Measurements from ENCODE around the gene LIPC.

The LIPC gene

GRCh38 chr15:58467121-58467721 is 35.4 kb downstream of the LIPC start:
- no peaks in the 10 kb centered on the region for H3K27me3 ChIP-seq (ENCODE audit: insufficient read depth, low read depth)
- no peak overlapping the region for H3K4me3 ChIP-seq (IDR thresholded peaks at IDR 0.05; ENCODE audit: insufficient read depth, low read depth, low read length)
- TF ChIP-seq, protein P1, sequence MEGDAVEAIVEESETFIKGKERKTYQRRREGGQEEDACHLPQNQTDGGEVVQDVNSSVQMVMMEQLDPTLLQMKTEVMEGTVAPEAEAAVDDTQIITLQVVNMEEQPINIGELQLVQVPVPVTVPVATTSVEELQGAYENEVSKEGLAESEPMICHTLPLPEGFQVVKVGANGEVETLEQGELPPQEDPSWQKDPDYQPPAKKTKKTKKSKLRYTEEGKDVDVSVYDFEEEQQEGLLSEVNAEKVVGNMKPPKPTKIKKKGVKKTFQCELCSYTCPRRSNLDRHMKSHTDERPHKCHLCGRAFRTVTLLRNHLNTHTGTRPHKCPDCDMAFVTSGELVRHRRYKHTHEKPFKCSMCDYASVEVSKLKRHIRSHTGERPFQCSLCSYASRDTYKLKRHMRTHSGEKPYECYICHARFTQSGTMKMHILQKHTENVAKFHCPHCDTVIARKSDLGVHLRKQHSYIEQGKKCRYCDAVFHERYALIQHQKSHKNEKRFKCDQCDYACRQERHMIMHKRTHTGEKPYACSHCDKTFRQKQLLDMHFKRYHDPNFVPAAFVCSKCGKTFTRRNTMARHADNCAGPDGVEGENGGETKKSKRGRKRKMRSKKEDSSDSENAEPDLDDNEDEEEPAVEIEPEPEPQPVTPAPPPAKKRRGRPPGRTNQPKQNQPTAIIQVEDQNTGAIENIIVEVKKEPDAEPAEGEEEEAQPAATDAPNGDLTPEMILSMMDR (conservative IDR thresholded peaks at IDR 0.05; ENCODE audit: low read depth, low read length) = no peak
- no peak overlapping the region for H2AFZ ChIP-seq (ENCODE audit: low read depth)
- no peak overlapping the region for H3K27ac ChIP-seq
- H3K79me2 ChIP-seq (ENCODE audit: insufficient read depth, low read depth) = no peaks in the 10 kb centered on the region
- peaks cover 99% of the 10 kb centered on the region for H3K4me1 ChIP-seq (ENCODE audit: low read depth, poor library complexity, severe bottlenecking)
- H3K36me3 ChIP-seq (ENCODE audit: insufficient read depth) = no peaks in the 10 kb centered on the region
- 0 out of 2 replicates have a peak overlapping the region, but pooled peaks have one; percentile 86 for H3K4me2 ChIP-seq
- H4K20me1 ChIP-seq (ENCODE audit: insufficient read depth) = no peaks in the 10 kb centered on the region
- H3K9ac ChIP-seq = no peak overlapping the region

DNA sequence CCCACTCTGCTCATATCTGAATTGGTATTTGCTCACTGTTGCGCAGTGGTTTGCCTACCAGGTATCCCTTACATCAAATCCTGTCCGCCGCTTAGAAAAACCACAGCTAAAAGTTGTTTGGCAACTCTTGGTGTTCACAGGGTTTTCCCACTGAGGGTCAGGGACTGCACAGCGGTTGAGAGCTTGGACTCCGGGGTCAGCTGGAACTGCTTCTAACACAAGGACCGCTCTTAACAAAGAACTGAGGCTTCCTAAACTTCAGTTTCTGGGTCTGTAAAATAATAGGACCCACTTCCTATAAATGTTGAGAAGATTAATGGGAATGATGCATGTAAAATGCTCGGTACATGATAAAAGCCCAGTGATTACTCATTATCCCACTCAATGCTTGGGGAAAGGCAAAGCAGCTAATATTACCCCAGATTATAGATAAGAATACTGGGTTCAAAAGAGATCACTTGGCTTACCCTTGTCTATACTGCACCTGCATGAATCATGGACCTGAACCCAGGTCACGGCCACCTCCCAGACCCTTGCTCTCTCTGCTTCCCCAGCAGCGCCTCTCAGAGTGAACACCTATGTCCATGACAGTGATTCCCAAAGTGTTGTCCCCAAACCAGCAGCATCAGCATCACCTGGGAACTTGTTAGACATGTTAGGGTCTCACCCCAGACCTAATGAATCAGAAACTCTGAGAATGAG is 36.1 kb downstream of the LIPC start:
- TF ChIP-seq, protein P1 (conservative IDR thresholded peaks at IDR 0.05; ENCODE audit: low read depth, low read length) = no peak
- no peaks in the 10 kb centered on the region for H3K27me3 ChIP-seq (ENCODE audit: insufficient read depth, low read depth)
- H4K20me1 ChIP-seq (ENCODE audit: insufficient read depth) = no peaks in the 10 kb centered on the region
- H3K9ac ChIP-seq = no peak overlapping the region
- H3K4me1 ChIP-seq (ENCODE audit: low read depth, poor library complexity, severe bottlenecking) = peaks cover 99% of the 10 kb centered on the region
- H3K36me3 ChIP-seq (ENCODE audit: insufficient read depth) = no peaks in the 10 kb centered on the region
- no peak overlapping the region for H3K4me2 ChIP-seq
- no peaks in the 10 kb centered on the region for H3K79me2 ChIP-seq (ENCODE audit: insufficient read depth, low read depth)
- H3K4me3 ChIP-seq (IDR thresholded peaks at IDR 0.05; ENCODE audit: insufficient read depth, low read depth, low read length) = no peak overlapping the region
- no peak overlapping the region for H2AFZ ChIP-seq (ENCODE audit: low read depth)
- H3K27ac ChIP-seq = no peak overlapping the region

GRCh38 chr15:58469432-58470353 is 37.9 kb downstream of the LIPC start:
- Histone ChIP-seq H3K4me1 (ENCODE audit: low read depth, poor library complexity, severe bottlenecking) (peaks cover 100% of the 10 kb centered on the region), H3K9ac (no peak overlapping the region)

GRCh38 chr15:58471348-58471747 is 39.6 kb downstream of the LIPC start:
- Histone ChIP-seq H3K9ac (no peak overlapping the region), H4K20me1 (ENCODE audit: insufficient read depth) (no peaks in the 10 kb centered on the region), H3K79me2 (ENCODE audit: insufficient read depth, low read depth) (no peaks in the 10 kb centered on the region), H3K27ac (no peak overlapping the region), H3K4me1 (ENCODE audit: low read depth, poor library complexity, severe bottlenecking) (peaks cover 88% of the 10 kb centered on the region), H3K4me3 (IDR thresholded peaks at IDR 0.05; ENCODE audit: insufficient read depth, low read depth, low read length) (no peak overlapping the region), H3K4me2 (peak overlapping the region; percentile 5; the same call in 1 of the 2 replicates), H3K27me3 (ENCODE audit: insufficient read depth, low read depth) (no peaks in the 10 kb centered on the region), H2AFZ (ENCODE audit: low read depth) (no peak overlapping the region), H3K36me3 (ENCODE audit: insufficient read depth) (no peaks in the 10 kb centered on the region)
- TF ChIP-seq, protein P1 (conservative IDR thresholded peaks at IDR 0.05; ENCODE audit: low read depth, low read length) = no peak

More at GRCh38 chr15:58469432-58470353, 37.9 kb downstream of the LIPC start:
- Histone ChIP-seq H3K79me2 (ENCODE audit: insufficient read depth, low read depth) (no peaks in the 10 kb centered on the region), H3K4me3 (IDR thresholded peaks at IDR 0.05; ENCODE audit: insufficient read depth, low read depth, low read length) (no peak overlapping the region), H3K36me3 (ENCODE audit: insufficient read depth) (no peaks in the 10 kb centered on the region), H3K4me2 (peak overlapping the region; percentile 10; the same call in 1 of the 2 replicates), H3K27ac (peak overlapping the region; percentile 40; the same call in 1 of the 2 replicates), H3K27me3 (ENCODE audit: insufficient read depth, low read depth) (no peaks in the 10 kb centered on the region), H2AFZ (ENCODE audit: low read depth) (no peak overlapping the region), H4K20me1 (ENCODE audit: insufficient read depth) (no peaks in the 10 kb centered on the region)
- TF ChIP-seq, protein P1 (conservative IDR thresholded peaks at IDR 0.05; ENCODE audit: low read depth, low read length) = no peak
